HG03060 (cell line): Measurements from ENCODE around the gene CMIP.
"Not testable (repeated sequence)": the region's sequence is repeated elsewhere in the genome, so short reads cannot be mapped to it uniquely, and the experiment has no call there.

ENCODE experiments used
- ATAC-seq: cut with Tn5 transposase; IDR thresholded peaks from one replicate; pipeline ENCODE4 v1.9.1; 2021; ENCODE audit warnings: low read depth, moderate number of reproducible peaks; ENCODE audit not compliant: unreplicated experiment

Gene CMIP

GRCh38 chr16:81444448-81445121, at the start of gene CMIP:
TSS of gene CMIP (plus strand) at chr16:81444808.
- ATAC-seq = no peak

- ATAC-seq = no peak
Observed at GRCh38 chr16:81394966-81395655, 49.5 kb upstream of the CMIP start.

GRCh38 chr16:81397058-81397878, 47.3 kb upstream of the CMIP start:
- no peak for ATAC-seq

GRCh38 chr16:81397879-81398520, 46.6 kb upstream of the CMIP start:
- ATAC-seq = no peak

GRCh38 chr16:81399909-81400308, 44.7 kb upstream of the CMIP start:
- no peak for ATAC-seq

GRCh38 chr16:81401035-81401950, 43.3 kb upstream of the CMIP start:
- ATAC-seq = no peak

- ATAC-seq = no peak
Observed at GRCh38 chr16:81403208-81403600, 41.4 kb upstream of the CMIP start.

- no peak for ATAC-seq
Observed at GRCh38 chr16:81403601-81404391, 40.8 kb upstream of the CMIP start.

GRCh38 chr16:81405002-81405401, 39.6 kb upstream of the CMIP start:
- not testable (repeated sequence) for ATAC-seq

- no peak for ATAC-seq
Observed at GRCh38 chr16:81405702-81406113, 38.9 kb upstream of the CMIP start.

GRCh38 chr16:81408409-81408950, 36.1 kb upstream of the CMIP start:
- ATAC-seq = no peak

GRCh38 chr16:81409016-81409556, 35.5 kb upstream of the CMIP start:
- no peak for ATAC-seq

GRCh38 chr16:81410643-81411293, 33.8 kb upstream of the CMIP start:
- no peak for ATAC-seq

- no peak for ATAC-seq
Observed at GRCh38 chr16:81413245-81413990, 31.2 kb upstream of the CMIP start.

GRCh38 chr16:81415751-81416150, 28.9 kb upstream of the CMIP start:
- no peak for ATAC-seq

GRCh38 chr16:81416749-81417148, 27.9 kb upstream of the CMIP start:
- no peak for ATAC-seq

- no peak for ATAC-seq
Observed at GRCh38 chr16:81417210-81417609, 27.4 kb upstream of the CMIP start.
